LNCaP clone FGC (cell line): ENCODE results near the gene SPOCD1.

Experiments used
- DNase-seq: peaks from one replicate; pipeline ENCODE4 v3.0.0-alpha.2; 2011; ENCODE audit warnings: low read depth
- H3K4me3 ChIP-seq: 2 replicates; pipeline ENCODE4 v1.5.1; 2011; ENCODE audit warnings: mild to moderate bottlenecking, low read depth, low read length, control low read depth
- CTCF ChIP-seq: IDR thresholded peaks from 2 replicates; pipeline ENCODE4 v1.5.1; 2012; ENCODE audit warnings: mild to moderate bottlenecking; ENCODE audit not compliant: control insufficient read depth, insufficient read depth; ENCODE audit errors: extremely low read depth

The SPOCD1 gene

GRCh38 chr1:31856140-31856539 is 40.3 kb upstream of the SPOCD1 start:
- no peak overlapping the region for H3K4me3 ChIP-seq
- no peak for TF ChIP-seq CTCF
- no peak for DNase-seq

- TF ChIP-seq CTCF = no peak
- H3K4me3 ChIP-seq = no peak overlapping the region
- no peak for DNase-seq
These were observed 39.4 kb upstream of the SPOCD1 start for GRCh38 chr1:31855038-31855845.

DNA sequence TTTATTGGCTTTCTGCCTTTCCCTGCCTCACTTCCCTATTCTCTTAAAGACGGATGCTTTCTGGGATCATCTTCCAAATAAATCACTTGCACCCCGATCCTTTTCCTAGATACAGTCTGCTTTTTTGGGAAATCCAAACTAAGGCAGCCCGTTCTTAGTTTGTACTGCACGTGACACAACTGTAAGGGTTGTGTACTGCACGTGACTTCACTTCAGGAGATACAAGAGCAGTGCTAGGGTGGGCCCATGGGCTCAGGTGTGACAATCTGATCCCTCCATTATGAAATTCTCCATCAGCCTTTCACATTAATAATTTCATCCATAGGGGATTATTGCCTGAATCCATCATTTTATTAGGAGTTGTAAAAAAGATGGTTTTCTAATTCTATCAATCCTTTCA is 33.8 kb upstream of the SPOCD1 start:
- no peak for DNase-seq
- no peak for TF ChIP-seq CTCF
- H3K4me3 ChIP-seq = no peak overlapping the region

DNA sequence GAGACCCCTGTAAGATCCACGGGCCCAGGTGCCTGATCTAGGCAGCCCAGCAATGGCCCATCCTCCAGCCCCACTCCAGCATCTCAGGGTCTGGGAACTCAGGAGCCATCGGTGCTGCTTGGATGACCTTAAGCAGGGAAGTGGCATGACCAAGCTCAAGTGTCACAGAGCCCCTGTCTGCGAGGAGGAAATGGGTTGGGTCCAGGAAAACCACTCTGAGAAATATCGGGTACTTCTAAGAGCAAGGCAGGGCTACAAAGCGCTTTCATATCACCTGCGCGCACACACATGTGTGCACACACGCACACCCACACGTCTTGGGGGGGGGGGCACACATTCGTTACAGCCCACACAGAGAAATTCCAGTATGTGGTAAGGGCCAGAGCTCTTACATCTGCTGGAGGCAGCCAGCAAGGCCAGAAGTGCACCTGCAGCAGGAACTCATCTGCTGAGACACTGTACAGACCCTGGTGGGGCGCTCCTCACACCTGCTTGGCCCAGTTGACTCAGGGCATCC is 32.6 kb upstream of the SPOCD1 start:
- DNase-seq = no peak
- no peak for TF ChIP-seq CTCF
- H3K4me3 ChIP-seq = no peak overlapping the region

- DNase-seq = no peak
- no peak for TF ChIP-seq CTCF
- no peak overlapping the region for H3K4me3 ChIP-seq
These were observed 30.7 kb upstream of the SPOCD1 start for GRCh38 chr1:31846484-31846883.

GRCh38 chr1:31843506-31843905 is 27.7 kb upstream of the SPOCD1 start:
- DNase-seq = no peak
- H3K4me3 ChIP-seq = no peak overlapping the region
- no peak for TF ChIP-seq CTCF

GRCh38 chr1:31839662-31840343 is 24.0 kb upstream of the SPOCD1 start:
- no peak for TF ChIP-seq CTCF
- no peak overlapping the region for H3K4me3 ChIP-seq
- DNase-seq = no peak
